Inferior parietal cortex (tissue), 1 donor: ENCODE measurements around the gene CSAG3.
A peak's percentile ranks its signal among the peaks of the same experiment; 100 is the strongest.
"Not testable (repeated sequence)": the region's sequence is repeated elsewhere in the genome, so short reads cannot be mapped to it uniquely, and the experiment has no call there.

Source experiments
- DNase-seq: peaks from one replicate; pipeline ENCODE4 v3.0.0-alpha.2; 2016; ENCODE audit errors: extremely low spot score

The CSAG3 gene

GRCh38 chrX:152758918-152759317 is at the start of gene CSAG3:
CSAG3 (plus strand) TSS chrX:152759218.
- not testable (repeated sequence) for DNase-seq

GRCh38 chrX:152713195-152713594 is 45.8 kb upstream of the CSAG3 start:
- DNase-seq, result not testable (repeated sequence)

- DNase-seq, result not testable (repeated sequence)
Measured at GRCh38 chrX:152713815-152714787, 44.9 kb upstream of the CSAG3 start, which contains the start of gene MAGEA2B. MAGEA2B (plus strand) TSS chrX:152714628; CDS start chrX:152717107, 2,479 bp downstream.

- no peak for DNase-seq
Measured at GRCh38 chrX:152725409-152725808, 33.6 kb upstream of the CSAG3 start.

- peak; percentile 1 for DNase-seq
Measured at GRCh38 chrX:152733261-152733975, 25.6 kb upstream of the CSAG3 start, which contains the start of the genes CSAG1 and MAGEA12. CSAG1 (minus strand) TSS chrX:152733721; CDS start chrX:152732460, 1,261 bp downstream. MAGEA12 (plus strand) TSS chrX:152733757; CDS start chrX:152736162, 2,405 bp downstream.

GRCh38 chrX:152734143-152734858 is 24.7 kb upstream of the CSAG3 start:
- DNase-seq, result not testable (repeated sequence)

GRCh38 chrX:152735101-152735500 is 23.9 kb upstream of the CSAG3 start:
- no peak for DNase-seq

- no peak for DNase-seq
Measured at GRCh38 chrX:152735860-152736511, 23.0 kb upstream of the CSAG3 start.

GRCh38 chrX:152736528-152736927 is 22.5 kb upstream of the CSAG3 start:
- DNase-seq, result not testable (repeated sequence)

GRCh38 chrX:152738560-152738959 is 20.5 kb upstream of the CSAG3 start:
- no peak for DNase-seq

GRCh38 chrX:152753686-152754650 is 5.0 kb upstream of the CSAG3 start, which contains the start of gene MAGEA2:
MAGEA2 (minus strand) TSS chrX:152753842; CDS start chrX:152751363, 2,479 bp downstream.
- DNase-seq, result not testable (repeated sequence)

GRCh38 chrX:152754871-152755270 is 4.1 kb upstream of the CSAG3 start:
- not testable (repeated sequence) for DNase-seq

- not testable (repeated sequence) for DNase-seq
Measured at GRCh38 chrX:152759544-152759943, 526 bp downstream of the CSAG3 start.

- not testable (repeated sequence) for DNase-seq
Measured at GRCh38 chrX:152761582-152761981, 2.6 kb downstream of the CSAG3 start.

GRCh38 chrX:152766562-152766961 is 7.5 kb downstream of the CSAG3 start:
- not testable (repeated sequence) for DNase-seq

- DNase-seq, result not testable (repeated sequence)
Measured at GRCh38 chrX:152769549-152770289, 10.7 kb downstream of the CSAG3 start, which contains the start of gene MAGEA6. MAGEA6 (minus strand) TSS chrX:152769689; CDS start chrX:152767650, 2,039 bp downstream.

- DNase-seq, result not testable (repeated sequence)
Measured at GRCh38 chrX:152787062-152787461, 28.0 kb downstream of the CSAG3 start.

GRCh38 chrX:152798945-152799344 is 39.9 kb downstream of the CSAG3 start:
- DNase-seq, result no peak

GRCh38 chrX:152806035-152806434 is 47.0 kb downstream of the CSAG3 start:
- no peak for DNase-seq
